ENCODE results near the gene SLC30A2.

SLC30A2 gene

DNA sequence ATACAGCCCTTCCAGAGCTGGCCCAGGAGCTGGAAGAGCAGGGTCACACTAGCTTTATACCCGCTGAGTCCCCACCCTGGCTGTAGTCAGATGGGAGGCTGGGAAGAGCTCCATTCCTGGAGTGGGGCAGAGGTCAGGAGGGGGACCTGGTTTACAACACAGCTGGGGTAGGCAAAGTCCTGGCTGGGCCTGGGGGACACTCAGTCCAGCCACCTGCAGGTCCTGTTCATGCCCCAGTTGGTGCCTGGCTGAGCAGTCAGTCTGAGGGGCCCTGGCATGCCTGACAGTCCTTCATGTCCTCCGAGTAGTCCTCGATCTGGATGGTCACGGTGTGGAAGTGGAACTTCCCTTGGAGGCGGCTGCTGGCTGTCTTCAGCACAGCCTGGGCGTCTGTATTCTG lies 7.0 kb downstream of the SLC30A2 start:
- DNase-seq (ENCODE audit: low read depth), result no peak

DNA sequence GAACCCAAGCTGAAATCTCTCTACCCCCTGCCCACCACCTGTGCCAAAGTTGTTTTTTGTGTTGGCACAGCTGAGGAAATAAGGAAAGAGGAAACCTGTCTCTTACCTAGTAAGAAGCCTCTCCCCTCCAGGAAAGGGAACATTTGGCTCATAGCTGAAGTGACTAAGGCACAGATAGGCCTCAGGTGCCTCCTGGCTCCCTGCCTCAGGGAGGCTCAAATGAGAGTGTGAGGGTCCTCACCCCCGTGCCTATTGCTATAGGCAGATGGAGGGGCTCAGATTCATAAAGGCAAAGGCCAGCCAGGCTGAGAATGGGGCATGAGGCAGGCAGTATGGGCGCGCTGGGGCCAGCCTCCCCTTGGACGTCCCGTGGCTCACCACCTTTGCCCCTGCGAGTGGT lies 7.4 kb downstream of the SLC30A2 start:
- DNase-seq (ENCODE audit: low read depth), result no peak

DNA sequence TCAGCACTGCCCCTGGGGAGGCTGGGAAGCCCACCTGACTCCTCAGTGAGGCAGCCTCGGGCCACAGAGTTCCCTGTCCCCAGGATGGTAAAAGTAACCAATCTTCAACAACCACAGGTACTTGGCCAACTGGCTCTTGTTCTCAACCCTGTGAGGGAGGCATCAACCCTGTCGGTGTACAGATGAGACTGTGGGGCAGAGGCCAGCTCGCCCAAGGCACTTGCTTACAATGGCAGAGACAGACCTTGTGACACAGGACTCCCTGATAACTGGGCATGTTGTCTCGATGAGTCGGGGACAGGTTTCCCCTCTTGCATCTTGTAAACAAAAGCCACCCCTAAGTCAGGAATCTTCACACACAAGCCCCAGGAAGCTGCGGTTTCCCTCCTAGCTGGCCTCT lies 8.0 kb downstream of the SLC30A2 start:
- DNase-seq (ENCODE audit: low read depth), result no peak

DNA sequence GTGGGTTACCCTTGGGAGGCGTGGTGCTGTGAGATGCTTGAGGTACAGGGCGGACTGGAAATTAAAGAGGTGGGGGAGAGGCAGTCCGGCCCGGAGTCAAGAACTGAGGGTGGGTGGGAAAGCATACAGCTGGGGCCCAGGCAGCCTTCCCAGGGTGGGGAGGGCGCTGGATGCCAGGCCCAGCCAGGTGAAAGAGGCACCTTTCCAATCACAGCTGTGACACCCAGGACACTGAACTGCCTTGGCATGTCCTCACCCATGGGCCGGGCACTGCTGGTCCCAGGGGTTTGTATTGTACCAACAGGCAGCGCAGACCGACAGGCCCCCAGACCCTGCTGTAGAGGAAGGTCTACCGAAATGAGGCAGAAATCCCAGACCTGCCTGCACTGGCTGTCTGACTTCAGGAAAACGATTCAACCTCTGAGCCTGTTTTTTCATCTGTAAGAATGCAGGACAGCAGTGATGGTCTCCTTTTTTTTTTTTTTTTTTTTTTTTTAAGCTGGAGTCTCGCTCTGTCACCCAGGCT lies 9.1 kb downstream of the SLC30A2 start:
- DNase-seq (ENCODE audit: low read depth), result no peak

DNA sequence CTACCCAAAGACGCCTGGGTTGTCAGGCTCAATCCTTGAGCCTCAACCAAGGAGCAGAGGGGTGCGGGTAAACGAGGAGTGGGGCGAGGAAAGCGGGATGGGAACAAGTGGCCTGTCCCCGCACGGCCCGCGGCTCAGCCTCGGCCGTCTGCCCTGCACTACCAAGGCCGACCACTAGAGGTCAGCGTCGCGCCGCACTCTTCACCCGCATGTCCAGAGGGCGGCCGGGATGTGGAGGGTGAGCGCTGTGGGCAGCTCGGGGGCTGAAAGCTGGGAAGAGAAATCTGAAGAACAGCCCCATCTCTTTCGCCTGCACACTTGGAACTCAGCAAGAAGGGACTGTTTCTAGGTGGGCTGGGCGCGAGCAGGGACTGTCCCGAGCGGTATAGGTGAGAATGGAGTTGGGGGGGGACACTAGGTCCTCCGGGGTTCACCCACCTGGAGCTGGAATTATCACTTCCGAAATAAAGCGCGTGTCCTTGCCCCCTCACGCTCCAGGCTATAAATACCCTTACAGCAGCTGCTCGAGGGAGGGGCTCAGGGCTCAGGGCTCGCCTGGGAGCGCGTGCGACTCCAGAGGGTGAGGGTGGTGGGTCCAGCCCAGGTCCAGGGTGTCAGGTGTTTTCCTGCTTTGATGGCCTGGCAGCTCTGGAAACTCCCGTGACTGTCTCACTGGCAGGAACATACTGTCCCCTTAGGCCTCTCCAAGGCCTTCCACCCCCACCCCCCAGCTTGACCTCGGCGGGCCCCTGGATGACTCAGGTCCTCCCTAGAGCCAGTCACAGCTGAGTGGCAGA lies 9.8 kb downstream of the SLC30A2 start:
- DNase-seq (ENCODE audit: low read depth), result peak; percentile 66

DNA sequence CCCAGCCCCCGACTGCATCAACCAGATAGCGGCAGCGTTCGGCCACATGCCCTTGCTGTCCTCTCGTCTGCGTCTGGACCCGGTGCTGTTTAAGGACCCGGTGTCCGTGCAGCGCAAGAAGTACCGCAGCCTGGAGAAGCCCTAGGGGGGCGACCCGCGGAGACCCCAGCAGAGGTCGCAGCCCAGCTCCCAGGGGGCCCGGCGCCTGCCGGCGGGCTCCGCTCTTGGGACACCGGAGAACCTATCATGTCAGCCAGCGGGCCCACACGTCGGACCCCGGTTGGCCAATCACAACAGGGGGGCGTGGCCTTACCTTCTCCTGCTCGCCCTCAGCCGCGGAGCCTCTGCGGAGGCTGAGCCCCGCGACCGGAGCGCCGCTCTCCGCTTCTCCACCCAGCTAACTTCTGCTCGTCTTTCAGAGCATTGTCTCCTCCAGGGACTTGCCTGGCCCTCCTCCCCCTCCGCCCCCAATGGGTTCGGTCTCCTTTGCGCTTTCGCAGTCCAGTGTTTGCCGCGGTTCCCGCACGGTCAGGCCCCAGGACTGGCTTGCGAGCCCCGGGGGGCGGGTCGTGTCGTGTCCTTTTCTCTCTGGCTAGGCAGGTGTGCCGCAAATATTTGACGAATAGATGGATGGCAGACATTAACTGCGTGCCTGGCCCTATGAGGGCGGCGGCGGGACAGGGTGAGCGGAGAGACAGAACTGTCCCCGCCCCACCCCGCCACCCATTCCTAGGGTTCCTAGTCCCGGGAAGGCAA lies 10.5 kb downstream of the SLC30A2 start:
- peak; percentile 87 for DNase-seq (ENCODE audit: low read depth)

DNA sequence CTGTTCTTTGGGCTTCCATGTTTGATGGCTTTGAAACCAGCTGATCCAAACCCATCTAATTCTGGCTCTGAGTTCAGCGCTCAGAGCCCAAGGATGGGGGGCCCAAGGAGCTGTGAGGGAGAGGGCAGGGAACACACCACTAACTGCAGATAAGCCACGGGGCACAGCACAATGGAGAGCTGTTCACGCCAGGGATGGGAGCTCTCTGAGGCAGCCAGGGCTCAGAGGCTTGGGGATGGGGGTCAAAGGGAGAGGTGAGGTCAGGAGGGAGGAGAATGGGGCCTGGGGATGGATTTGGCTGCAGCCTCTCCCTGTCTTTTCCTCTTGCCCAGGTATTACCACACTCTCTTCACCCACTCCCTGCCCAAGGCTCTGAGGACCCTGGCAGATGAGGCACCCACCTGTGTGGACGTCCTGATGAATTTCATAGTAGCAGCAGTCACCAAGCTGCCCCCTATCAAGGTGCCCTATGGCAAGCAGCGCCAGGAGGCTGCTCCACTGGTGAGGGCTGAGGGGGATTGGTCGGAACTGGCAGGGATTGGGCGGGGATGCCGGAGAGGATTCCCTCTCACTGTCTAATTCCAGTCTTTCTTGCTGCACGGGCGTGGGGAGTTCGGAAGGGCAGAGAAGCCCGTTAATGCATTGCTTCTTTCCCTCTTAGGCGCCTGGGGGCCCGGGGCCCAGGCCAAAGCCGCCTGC lies 11.3 kb downstream of the SLC30A2 start:
- no peak for DNase-seq (ENCODE audit: low read depth)

DNA sequence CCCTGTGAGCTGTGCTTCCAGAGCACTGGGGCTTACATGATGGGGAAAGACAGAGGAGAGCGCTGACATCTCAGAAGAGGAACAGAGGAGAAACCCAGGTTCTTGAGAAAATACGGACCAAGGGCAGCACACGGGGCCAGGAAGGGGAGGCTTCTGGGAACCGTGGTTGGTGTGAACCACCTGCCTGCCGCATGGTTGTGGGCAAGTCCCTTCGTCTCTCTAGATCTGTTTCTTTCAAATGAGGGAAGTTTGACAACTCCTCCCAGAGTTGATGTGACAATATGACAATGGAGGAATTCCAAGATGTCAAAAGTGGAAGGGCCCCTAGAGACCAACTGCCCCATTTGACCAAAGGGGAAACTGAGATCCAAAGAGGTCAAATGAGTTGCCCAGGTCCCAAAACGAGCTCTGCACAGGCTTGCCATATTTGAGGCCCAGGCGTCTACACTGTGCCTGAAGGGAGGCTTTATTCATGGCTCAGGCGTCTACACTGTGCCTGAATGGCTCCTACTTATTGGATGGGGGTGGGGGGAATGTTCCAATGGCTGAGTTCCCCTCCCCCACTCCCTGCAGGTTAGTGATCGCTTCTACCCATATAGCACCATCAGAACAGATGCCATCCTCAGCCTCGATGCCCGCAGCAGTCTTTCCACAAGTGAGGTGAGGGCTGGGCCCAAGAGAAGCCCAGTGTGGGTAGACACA lies 13.1 kb downstream of the SLC30A2 start:
- DNase-seq (ENCODE audit: low read depth), result no peak

DNA sequence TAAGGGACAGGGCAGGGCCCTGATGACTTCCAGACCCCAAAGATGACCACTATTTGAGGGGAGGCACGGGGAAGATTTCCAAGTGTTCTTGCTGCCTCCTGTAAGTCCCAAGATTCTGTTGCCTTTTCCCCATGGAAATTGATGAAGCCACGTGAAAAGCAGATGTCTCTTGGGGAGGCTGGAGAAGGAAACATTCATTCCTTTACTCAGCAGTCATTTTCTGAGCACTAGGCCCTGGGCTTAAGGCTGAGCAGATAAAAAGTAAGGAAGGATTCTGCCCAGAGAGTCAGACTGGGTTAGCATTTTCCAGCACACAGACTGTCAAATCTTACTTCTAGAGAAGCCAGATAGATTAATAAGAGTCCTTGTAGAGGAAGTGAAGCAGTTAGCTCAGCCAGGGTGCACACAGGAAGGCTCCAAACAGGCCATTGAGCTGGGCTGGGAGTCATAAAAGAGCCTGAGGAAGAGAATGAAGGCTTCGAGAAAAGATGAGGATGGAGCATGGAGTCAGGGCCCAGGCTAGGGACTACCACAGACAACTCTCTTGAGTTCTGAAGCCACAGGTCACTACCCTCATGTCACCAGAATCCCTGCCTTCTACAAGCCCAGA lies 14.2 kb downstream of the SLC30A2 start:
- no peak for DNase-seq (ENCODE audit: low read depth)

DNA sequence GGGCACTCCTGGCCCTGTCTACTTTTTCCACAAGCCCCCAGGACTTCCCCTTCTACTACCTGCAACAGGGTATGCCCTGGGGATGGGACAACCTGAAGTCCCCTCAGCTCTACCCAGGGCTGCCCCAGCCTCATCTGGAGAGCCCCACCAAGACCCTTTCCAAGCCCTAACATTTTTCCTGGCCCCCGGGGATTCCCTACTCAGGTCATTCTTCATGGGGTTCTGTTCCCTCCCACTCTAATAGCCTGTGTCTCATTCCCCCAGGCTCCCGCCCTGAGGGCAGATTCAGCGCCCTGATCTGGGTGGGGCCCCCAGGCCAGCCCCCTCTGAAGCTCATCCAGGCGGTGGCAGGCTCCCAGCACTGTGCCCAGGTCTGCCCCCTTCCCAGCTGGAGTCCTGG lies 14.7 kb downstream of the SLC30A2 start:
- no peak for DNase-seq (ENCODE audit: low read depth)

DNA sequence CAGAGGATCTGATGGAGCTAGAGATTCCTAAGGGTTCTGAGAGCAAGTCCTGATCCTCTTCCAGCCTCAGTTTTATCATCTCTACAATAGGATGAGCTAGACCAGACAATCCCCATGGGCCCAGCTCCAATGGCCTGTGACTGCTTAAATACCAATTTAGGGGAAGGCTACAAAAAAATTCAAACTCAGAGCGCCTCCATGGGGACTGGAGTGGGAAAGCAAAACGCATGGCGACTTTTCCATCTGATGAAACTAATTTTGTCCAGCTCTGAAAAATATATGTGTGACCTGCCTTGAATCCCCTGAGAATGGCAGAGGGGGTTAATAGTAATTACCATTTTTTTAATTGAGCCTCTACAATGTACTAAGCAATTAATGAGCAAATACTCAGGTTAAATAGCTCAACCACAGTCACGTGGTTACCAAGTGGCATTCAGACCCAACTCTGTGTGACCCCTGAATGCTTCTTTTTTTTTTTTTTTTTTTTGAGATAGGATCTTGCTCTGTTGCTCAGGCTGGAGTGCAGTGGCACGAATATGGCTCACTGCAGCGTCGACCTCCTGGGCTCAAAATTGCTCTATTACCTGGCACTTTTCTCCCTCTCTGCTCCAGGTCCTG lies 15.9 kb downstream of the SLC30A2 start:
- no peak for DNase-seq (ENCODE audit: low read depth)

DNA sequence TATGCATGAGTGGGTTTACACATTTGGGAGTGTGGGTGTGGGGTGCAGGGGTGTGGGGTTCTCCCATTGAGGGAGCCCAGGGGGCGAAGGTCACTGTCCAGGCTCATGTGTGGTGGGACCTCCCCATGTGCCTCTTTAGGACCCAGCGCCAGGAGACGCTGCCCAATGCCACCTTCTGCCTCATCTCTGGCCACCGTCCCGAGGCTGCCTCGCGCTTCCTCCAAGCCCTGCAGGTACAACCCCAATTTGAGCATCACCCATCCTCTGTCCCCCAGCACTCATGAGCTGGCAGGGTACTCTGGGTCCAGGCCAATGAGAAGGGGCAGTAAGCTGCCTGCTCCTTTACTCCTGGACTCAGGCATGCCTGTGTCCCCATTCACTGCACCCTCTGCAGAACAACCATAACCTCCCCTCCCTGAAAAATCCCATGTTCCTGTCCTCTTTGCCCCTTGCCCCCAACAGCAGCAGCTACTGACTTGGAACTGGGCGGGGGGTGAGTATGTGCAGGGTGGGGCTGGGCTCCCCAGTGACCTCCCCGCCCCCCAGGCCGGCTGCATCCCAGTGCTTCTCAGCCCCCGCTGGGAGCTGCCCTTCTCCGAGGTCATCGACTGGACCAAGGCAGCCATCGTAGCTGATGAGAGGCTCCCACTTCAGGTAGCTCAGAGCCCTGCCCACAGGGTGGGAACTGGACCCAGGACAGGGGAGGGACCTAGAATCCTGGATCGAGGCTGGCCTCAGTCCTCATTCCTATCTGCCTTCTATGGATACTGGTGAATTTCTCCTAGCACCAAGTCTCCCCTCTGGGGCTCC lies 16.7 kb downstream of the SLC30A2 start:
- DNase-seq (ENCODE audit: low read depth), result no peak

DNA sequence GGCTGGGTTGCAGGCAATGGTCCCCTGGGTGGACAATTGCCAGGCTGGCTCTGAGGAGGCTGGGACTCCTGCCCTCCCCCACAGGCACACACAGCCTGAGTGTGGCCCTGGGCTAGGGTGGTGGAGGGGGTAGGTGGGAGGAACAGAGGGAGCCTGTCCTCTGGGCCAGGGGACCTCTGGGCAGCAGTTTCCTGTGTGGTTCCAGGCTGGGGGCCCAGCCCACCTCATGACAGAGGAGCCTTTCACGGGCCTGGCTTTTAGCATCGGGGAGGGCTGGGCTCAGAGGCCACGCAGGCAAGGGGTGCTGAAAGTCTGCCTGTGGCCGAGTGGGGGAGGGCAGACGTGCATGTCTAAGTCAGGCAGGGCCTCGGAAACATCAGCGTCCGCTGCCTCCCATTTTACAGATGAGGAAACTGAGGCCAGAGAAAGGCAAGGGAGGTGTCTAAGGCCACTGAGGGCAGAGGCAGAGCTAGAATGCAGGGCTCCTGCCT lies 17.4 kb downstream of the SLC30A2 start:
- DNase-seq (ENCODE audit: low read depth), result no peak

DNA sequence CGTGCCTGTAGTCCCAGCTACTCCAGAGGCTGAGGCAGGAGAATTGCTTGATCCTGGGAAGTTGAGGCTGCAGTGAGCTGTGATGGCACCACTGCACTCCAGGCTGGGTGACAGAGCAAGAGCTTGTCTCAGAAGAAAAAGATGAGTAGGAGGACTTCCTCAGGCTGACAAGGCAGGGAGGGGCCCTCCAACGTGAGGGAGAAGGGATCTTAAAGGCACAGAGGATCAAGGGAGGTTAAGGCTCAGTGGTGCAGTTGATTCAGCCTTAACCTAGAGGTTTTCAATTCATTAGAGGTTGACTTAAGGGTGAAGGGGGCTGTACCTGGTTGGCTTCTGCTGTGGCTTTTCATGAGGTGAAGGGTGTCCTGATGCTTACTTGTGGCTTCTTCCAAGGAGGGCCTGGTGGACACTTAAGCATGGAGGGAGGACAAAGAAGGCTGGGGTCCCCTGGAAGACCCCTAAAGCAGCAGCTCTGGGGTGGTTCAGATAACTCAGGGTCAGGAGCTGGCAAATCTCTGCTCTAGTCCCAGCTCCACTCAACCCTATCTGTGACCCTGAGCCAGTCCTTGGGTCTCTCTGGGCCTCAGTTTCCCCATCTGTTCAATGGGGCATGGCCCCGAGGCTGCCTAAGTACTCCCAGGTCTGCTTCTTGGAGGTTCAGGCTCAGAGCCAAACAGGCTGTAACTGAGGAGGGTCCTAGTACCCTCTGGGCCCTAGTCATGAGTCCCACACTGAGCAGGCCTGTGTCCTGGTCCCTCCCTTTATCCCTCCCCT lies 18.0 kb downstream of the SLC30A2 start:
- no peak for DNase-seq (ENCODE audit: low read depth)

DNA sequence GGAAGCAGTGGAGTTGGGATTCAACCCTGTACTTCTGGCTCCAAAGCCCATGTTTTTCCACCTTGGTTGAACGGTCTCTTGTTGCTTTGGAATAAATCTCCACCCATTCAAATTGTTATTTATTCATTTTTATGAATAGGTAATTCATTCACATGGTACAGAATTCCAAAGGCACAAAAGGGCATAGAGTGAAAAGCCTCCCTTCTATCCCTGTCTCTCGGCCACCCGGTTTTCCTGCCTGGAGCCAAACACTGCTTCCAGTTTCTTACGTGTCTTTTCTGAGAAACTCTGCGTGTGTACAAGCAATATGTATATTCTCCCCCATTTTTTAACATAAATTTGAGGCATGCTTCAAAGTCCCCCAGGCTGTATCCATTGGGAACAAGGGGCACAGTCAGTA lies 20.4 kb downstream of the SLC30A2 start:
- DNase-seq (ENCODE audit: low read depth), result no peak

DNA sequence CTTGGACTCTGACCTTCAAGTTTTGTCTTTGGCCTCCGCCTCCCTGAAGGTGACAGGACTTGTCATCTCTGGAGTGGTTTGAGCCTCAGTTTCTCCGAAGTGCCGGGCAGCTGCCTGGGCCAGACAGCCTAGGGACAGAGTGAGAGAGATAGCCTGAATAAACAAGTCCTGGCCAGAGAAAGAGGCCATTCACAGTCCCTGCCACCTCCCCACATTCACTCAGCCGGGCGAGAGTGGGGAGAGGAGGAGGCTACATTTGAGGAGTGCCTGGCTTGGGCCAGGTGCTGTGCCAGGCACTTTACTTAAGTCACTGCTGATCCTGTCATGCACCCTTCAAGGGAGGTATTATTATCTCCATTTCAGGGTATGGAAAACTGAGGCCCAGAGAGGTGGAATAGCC lies 20.9 kb downstream of the SLC30A2 start:
- DNase-seq (ENCODE audit: low read depth), result no peak

DNA sequence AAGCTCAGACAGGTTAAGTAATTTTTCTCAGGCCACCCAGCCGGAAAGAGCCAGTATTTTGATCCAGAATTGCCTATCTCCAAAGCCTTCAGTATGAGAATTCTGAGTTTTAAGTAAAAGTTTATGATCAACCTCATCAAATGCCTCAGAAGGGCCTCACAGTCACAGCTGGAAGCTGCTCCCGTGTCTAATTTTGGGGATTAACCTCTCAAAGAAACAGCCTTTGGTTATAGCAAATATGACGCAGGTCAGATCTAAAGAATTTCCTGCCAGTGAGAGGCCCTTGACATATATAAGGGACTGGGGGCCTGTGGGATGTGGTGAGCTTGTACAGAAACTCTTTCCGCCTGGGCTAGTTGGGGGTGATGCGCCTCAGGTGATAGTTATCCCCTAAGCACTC lies 22.1 kb downstream of the SLC30A2 start:
- no peak for DNase-seq (ENCODE audit: low read depth)

DNA sequence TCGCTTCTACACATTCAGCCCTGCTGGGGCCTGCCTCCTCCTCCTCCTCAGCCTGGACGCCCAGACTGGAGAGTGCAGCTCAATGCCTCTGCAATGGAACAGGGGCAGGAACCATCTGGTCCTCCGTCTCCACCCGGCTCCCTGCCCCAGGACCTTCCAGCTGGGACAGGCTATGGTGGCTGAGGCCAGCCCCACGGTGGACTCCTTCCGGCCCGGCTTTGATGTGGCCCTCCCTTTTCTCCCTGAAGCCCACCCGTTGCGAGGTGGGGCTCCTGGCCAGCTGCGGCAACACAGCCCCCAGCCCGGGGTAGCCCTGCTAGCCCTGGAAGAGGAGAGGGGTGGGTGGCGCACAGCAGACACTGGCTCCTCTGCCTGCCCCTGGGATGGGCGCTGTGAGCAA lies 22.9 kb downstream of the SLC30A2 start:
- no peak for DNase-seq (ENCODE audit: low read depth)

DNA sequence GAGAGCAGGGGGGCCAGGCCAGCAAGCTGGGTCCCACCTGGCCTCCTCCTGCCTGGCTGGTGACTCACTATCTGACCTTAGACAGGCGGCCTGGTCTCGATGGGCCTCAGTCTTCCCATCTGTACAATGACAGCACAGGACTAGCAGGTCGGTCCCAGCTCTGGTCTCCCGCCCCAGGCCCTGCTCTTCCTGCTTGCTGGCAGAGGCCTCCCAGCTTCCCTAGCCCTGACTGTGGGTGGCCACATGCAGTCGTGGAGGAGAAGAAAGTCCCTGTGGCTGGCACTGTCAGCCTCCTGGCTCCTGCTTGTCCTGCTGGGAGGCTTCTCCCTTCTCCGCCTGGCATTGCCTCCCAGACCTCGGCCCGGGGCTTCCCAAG lies 23.5 kb downstream of the SLC30A2 start:
- no peak for DNase-seq (ENCODE audit: low read depth)

All from stimulated activated CD8-positive, alpha-beta memory T cell treated with anti-CD3 and anti-CD28 coated beads, Interleukin-12 subunit alpha, Interleukin-12 subunit beta, amount 100 ng/mL, for 1 hour (primary cell).